ENCODE data around the gene HOPX. TPM values are rescaled to one million over a fixed set of nuclear protein-coding genes. Genes with fewer than 3 reads are reported as not detected.

Gene HOPX
- total and polyA plus RNA-seq, 10 donors, result 6.0 to 26.0 (median 8.0) TPM

- intact Hi-C loops (cut with DNase I; ENCODE audit: low total_unique reads), result no loop called here
- no peaks in the 10 kb centered on the region for H3K36me3 ChIP-seq
- WGBS, 5 donors, result 10 to 37% (median 22%) methylated on average over 1 of the region's 1 CpG
These were observed 27.4 kb downstream of the HOPX start for GRCh38 chr4:56653461-56654237.

GRCh38 chr4:56652196-56652595, 28.9 kb downstream of the HOPX start:
- no peaks in the 10 kb centered on the region for H3K9me3 ChIP-seq
- H3K4me3 ChIP-seq, result no peak overlapping the region
- peaks cover 0 to 34% (median 25%) of the 10 kb centered on the region in 7 donors for H3K27me3 ChIP-seq (replicated peaks in 1 of 7)
- WGBS, 5 donors, result 88 to 99% (median 95%) methylated on average over 3 of the region's 3 CpGs
- peaks cover 8 to 59% (median 43%) of the 10 kb centered on the region in 6 donors for H3K4me1 ChIP-seq
- TF ChIP-seq POLR2AphosphoS5 (IDR thresholded peaks at IDR 0.05) (no peak), POLR2A (IDR thresholded peaks at IDR 0.05) (no peak), CTCF (IDR thresholded peaks at IDR 0.05 in 8 of 11, conservative IDR thresholded peaks at IDR 0.05 in 3 of 11) (no peak)
- DNase-seq, result no peak
- intact Hi-C loops (cut with DNase I; ENCODE audit: low total_unique reads), result no loop called here
- no peaks in the 10 kb centered on the region for H3K36me3 ChIP-seq
- peak overlapping the region in 1 of 8 donors; percentile 15 for H3K27ac ChIP-seq

More at GRCh38 chr4:56653461-56654237, 27.4 kb downstream of the HOPX start:
- Histone ChIP-seq H3K4me3 (peak overlapping the region in 1 of 8 donors; percentile 80), H3K4me1 (peaks cover 8 to 68% (median 43%) of the 10 kb centered on the region in 6 donors), H3K9me3 (no peaks in the 10 kb centered on the region), H3K27ac (peak overlapping the region in 4 of 8 donors; percentile 5 to 82 (median 28)), H3K27me3 (replicated peaks in 1 of 7) (peaks cover 0 to 43% (median 34%) of the 10 kb centered on the region in 7 donors)
- DNase-seq, result no peak
- TF ChIP-seq POLR2A (IDR thresholded peaks at IDR 0.05) (no peak), POLR2AphosphoS5 (IDR thresholded peaks at IDR 0.05) (peak in 1 of 3 donors; percentile 36), CTCF (IDR thresholded peaks at IDR 0.05 in 8 of 11, conservative IDR thresholded peaks at IDR 0.05 in 3 of 11) (no peak)

- Histone ChIP-seq H3K27ac (peak overlapping the region in 1 of 8 donors; percentile 37), H3K27me3 (replicated peaks in 1 of 7) (peaks cover 0 to 22% (median 13%) of the 10 kb centered on the region in 7 donors), H3K4me1 (peaks cover 8 to 47% (median 33%) of the 10 kb centered on the region in 6 donors), H3K36me3 (no peaks in the 10 kb centered on the region), H3K9me3 (peaks cover 0 to 10% (median 2%) of the 10 kb centered on the region in 8 donors), H3K4me3 (no peak overlapping the region)
- intact Hi-C loops (cut with DNase I; ENCODE audit: low total_unique reads), result no loop called here
- 86 to 92% (median 87%) methylated on average over 1 of the region's 1 CpG for WGBS, 5 donors
- TF ChIP-seq CTCF (IDR thresholded peaks at IDR 0.05 in 8 of 11, conservative IDR thresholded peaks at IDR 0.05 in 3 of 11) (no peak), POLR2A (IDR thresholded peaks at IDR 0.05) (no peak), POLR2AphosphoS5 (IDR thresholded peaks at IDR 0.05) (no peak)
- no peak for DNase-seq
These were observed 30.1 kb downstream of the HOPX start for GRCh38 chr4:56651056-56651350.

GRCh38 chr4:56650262-56651055, 30.6 kb downstream of the HOPX start:
- Histone ChIP-seq H3K27me3 (replicated peaks in 1 of 7) (peaks cover 0 to 16% (median 7%) of the 10 kb centered on the region in 7 donors), H3K4me1 (peaks cover 8 to 41% (median 28%) of the 10 kb centered on the region in 6 donors), H3K4me3 (no peak overlapping the region), H3K27ac (peak overlapping the region in 2 of 8 donors; percentile 2 to 37), H3K9me3 (peaks cover 0 to 10% (median 3%) of the 10 kb centered on the region in 8 donors), H3K36me3 (no peaks in the 10 kb centered on the region)
- WGBS, 5 donors, result 61 to 79% (median 67%) methylated on average over 6 of the region's 6 CpGs
- intact Hi-C loops (cut with DNase I; ENCODE audit: low total_unique reads), result no loop called here
- DNase-seq, result no peak
- TF ChIP-seq POLR2AphosphoS5 (IDR thresholded peaks at IDR 0.05), result no peak
- TF ChIP-seq POLR2A (IDR thresholded peaks at IDR 0.05), result no peak
- TF ChIP-seq CTCF (IDR thresholded peaks at IDR 0.05 in 8 of 11, conservative IDR thresholded peaks at IDR 0.05 in 3 of 11), result no peak

Measured in spleen (tissue), 11 donors.